Measurements from ENCODE around the gene PEAK1. TPM values are rescaled to one million over a fixed set of nuclear protein-coding genes. Genes with fewer than 3 reads are reported as not detected.

The PEAK1 gene
- total RNA-seq, 1 experiment from 2014 or later: 36.7 TPM

DNA sequence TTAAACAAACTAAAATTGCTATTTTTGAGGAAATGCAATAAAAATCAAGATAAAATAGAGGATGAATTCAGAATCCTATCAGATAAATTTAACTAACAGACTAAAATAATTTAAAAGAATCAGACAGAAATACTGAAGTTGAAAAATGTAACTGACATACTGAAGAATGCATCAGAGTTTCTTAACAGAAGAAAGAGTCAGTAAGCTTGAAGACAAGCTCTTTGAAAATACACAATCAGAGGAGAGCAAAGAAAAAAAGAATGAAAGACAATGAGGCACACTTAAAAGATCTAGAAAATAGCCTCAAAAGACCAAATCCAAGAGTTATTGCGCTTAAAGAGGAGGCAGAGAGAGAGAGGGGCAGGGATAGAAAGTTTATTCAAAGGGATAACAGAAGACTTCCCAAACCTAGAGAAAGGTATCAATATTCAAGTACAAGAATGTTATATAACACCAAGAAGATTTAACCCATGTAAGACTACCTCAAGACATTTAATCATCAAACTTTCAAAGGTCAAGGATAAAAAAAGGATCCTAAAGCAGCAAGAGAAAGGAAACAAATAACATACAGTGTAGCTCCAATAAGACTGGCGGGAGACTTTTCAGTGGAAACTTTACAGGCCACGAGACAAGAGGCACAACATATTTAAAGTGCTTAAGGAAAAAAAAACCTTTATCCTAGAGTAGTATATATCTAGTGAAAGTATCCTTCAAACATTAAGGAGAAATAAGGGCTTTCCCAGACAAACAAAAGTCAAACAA lies 24.7 kb downstream of the PEAK1 start:
- Histone ChIP-seq H3K27me3 (replicated peaks; ENCODE audit: insufficient read depth, low read depth, low read length, poor library complexity) (no peaks in the 10 kb centered on the region), H3K4me1 (ENCODE audit: insufficient read depth, low read length, poor library complexity, severe bottlenecking) (no peaks in the 10 kb centered on the region), H3K9me3 (ENCODE audit: low read depth, low read length, poor library complexity, severe bottlenecking) (peaks cover 38% of the 10 kb centered on the region), H3K36me3 (ENCODE audit: insufficient read depth, low read length, poor library complexity, severe bottlenecking) (no peaks in the 10 kb centered on the region), H3K4me3 (ENCODE audit: low read depth, low read length, poor library complexity, severe bottlenecking) (no peak overlapping the region), H3K27ac (ENCODE audit: low read depth, low read length, poor library complexity, severe bottlenecking) (no peak overlapping the region)
- intact Hi-C loops (cut with micrococcal nuclease; ENCODE audit: unreplicated experiment): no loop called here
- ChIA-PET POLR2A (ENCODE audit: low non-redundant PET) (no interaction called here), CTCF (no interaction called here)
- no TSS peak for BruUV-seq (replicated peaks)
- no peak for TF ChIP-seq EZH2 (IDR thresholded peaks at IDR 0.05; ENCODE audit: borderline replicate concordance, low read depth, low read length, poor library complexity, severe bottlenecking)
- TF ChIP-seq, protein P1, sequence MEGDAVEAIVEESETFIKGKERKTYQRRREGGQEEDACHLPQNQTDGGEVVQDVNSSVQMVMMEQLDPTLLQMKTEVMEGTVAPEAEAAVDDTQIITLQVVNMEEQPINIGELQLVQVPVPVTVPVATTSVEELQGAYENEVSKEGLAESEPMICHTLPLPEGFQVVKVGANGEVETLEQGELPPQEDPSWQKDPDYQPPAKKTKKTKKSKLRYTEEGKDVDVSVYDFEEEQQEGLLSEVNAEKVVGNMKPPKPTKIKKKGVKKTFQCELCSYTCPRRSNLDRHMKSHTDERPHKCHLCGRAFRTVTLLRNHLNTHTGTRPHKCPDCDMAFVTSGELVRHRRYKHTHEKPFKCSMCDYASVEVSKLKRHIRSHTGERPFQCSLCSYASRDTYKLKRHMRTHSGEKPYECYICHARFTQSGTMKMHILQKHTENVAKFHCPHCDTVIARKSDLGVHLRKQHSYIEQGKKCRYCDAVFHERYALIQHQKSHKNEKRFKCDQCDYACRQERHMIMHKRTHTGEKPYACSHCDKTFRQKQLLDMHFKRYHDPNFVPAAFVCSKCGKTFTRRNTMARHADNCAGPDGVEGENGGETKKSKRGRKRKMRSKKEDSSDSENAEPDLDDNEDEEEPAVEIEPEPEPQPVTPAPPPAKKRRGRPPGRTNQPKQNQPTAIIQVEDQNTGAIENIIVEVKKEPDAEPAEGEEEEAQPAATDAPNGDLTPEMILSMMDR (conservative IDR thresholded peaks at IDR 0.05; ENCODE audit: low read depth, low read length): no peak
- DNase-seq (ENCODE audit: low spot score): no peak

DNA sequence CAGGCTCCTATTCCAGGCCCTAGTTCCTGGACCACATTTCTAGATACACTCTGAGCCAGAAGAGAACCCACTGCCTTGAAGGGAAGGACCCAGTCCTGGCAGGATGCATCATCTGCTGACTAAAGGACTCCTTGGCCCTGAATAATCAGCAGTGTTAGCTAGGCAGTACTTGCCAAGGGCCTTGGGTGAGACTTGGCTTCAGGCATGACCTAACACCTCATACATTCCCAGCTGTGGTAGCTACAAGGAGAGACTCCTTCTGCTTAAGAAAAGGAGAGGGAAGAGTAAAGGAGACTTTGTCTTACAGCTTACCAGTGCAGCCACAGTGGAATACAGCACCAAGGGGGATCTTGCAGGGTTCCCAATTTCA lies 26.4 kb downstream of the PEAK1 start:
- Histone ChIP-seq H3K9me3 (ENCODE audit: low read depth, low read length, poor library complexity, severe bottlenecking) (peaks cover 21% of the 10 kb centered on the region), H3K27me3 (replicated peaks; ENCODE audit: insufficient read depth, low read depth, low read length, poor library complexity) (no peaks in the 10 kb centered on the region), H3K4me1 (ENCODE audit: insufficient read depth, low read length, poor library complexity, severe bottlenecking) (peaks cover 6% of the 10 kb centered on the region), H3K4me3 (ENCODE audit: low read depth, low read length, poor library complexity, severe bottlenecking) (no peak overlapping the region), H3K27ac (ENCODE audit: low read depth, low read length, poor library complexity, severe bottlenecking) (no peak overlapping the region), H3K36me3 (ENCODE audit: insufficient read depth, low read length, poor library complexity, severe bottlenecking) (no peaks in the 10 kb centered on the region)
- no peak for DNase-seq (ENCODE audit: low spot score)
- no TSS peak for BruUV-seq (replicated peaks)
- no peak for TF ChIP-seq EZH2 (IDR thresholded peaks at IDR 0.05; ENCODE audit: borderline replicate concordance, low read depth, low read length, poor library complexity, severe bottlenecking)
- TF ChIP-seq, protein P1 (conservative IDR thresholded peaks at IDR 0.05; ENCODE audit: low read depth, low read length): no peak
- CTCF ChIA-PET: no interaction called here
- intact Hi-C loops (cut with micrococcal nuclease; ENCODE audit: unreplicated experiment): no loop called here
- POLR2A ChIA-PET (ENCODE audit: low non-redundant PET): no interaction called here

DNA sequence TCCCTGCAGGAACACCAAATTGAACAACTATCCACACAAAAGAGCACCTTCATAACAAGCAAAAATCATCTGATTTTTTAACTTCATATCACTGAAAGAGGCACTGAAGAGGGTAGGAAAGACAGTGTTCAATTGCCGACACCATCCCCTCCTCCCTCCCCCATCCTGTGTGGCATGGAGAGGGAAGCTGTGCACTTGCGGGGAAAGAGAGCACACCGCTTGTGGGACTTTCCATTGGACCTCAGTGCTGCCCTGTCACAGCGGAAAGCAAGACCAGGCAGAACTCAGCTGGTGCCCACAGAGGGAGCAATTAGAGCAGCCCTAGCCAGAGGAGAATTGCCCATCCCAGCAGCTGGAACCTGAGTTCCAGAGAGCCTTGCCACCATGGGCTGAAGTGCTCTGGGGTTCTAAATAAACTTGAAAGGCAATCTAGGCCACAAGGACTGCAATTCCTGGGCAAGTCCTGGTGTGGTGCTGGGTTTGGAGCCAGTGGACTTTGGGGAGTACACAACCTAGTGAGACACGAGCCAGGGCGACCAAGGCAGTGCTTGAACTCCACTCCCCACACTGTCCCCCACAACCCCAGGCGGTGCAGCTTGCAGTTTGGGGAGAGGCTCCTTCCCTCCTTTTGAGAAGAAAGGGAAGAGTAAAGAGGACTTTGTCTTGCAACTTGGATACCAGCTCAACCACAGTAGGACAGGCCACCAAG lies 27.0 kb downstream of the PEAK1 start:
- no peak for DNase-seq (ENCODE audit: low spot score)
- intact Hi-C loops (cut with micrococcal nuclease; ENCODE audit: unreplicated experiment): no loop called here
- Histone ChIP-seq H3K36me3 (ENCODE audit: insufficient read depth, low read length, poor library complexity, severe bottlenecking) (no peaks in the 10 kb centered on the region), H3K27me3 (replicated peaks; ENCODE audit: insufficient read depth, low read depth, low read length, poor library complexity) (no peaks in the 10 kb centered on the region), H3K4me3 (ENCODE audit: low read depth, low read length, poor library complexity, severe bottlenecking) (no peak overlapping the region), H3K9me3 (ENCODE audit: low read depth, low read length, poor library complexity, severe bottlenecking) (peaks cover 16% of the 10 kb centered on the region), H3K4me1 (ENCODE audit: insufficient read depth, low read length, poor library complexity, severe bottlenecking) (peaks cover 6% of the 10 kb centered on the region), H3K27ac (ENCODE audit: low read depth, low read length, poor library complexity, severe bottlenecking) (no peak overlapping the region)
- no TSS peak for BruUV-seq (replicated peaks)
- POLR2A ChIA-PET (ENCODE audit: low non-redundant PET): no interaction called here
- CTCF ChIA-PET: no interaction called here
- TF ChIP-seq, protein P1 (conservative IDR thresholded peaks at IDR 0.05; ENCODE audit: low read depth, low read length): no peak
- no peak for TF ChIP-seq EZH2 (IDR thresholded peaks at IDR 0.05; ENCODE audit: borderline replicate concordance, low read depth, low read length, poor library complexity, severe bottlenecking)
